GM23338 (cell line): ENCODE data around the gene CNOT6L. TPM values are rescaled to one million over a fixed set of nuclear protein-coding genes. Genes with fewer than 3 reads are reported as not detected.
"Not testable (repeated sequence)": the region's sequence is repeated elsewhere in the genome, so short reads cannot be mapped to it uniquely, and the experiment has no call there.

Experiments
- ATAC-seq: fragments of 200-7000 bp; cut with Tn5 transposase; 3 replicates; pipeline ENCODE4 v1.9.1; 2020
- DNase-seq: peaks from one replicate; pipeline ENCODE4 v3.0.0-alpha.2; 2015; ENCODE audit warnings: low spot score
- H2AFZ ChIP-seq: fragments of 200-600 bp; sonication (generic); 2 replicates; pipeline ENCODE4 v1.8.0; 2016; ENCODE audit warnings: antibody characterized with exemption, mild to moderate bottlenecking, moderate library complexity
- H3F3A ChIP-seq: fragments of 200-600 bp; sonication (generic); replicated peaks from 2 replicates; pipeline ENCODE4 v1.8.0; 2017; ENCODE audit warnings: antibody characterized with exemption, mixed run types, low read depth
- H3K27ac ChIP-seq: fragments of 200-600 bp; sonication (generic); 2 replicates; pipeline ENCODE4 v1.6.1; 2016; ENCODE audit warnings: low read depth
- H3K27me3 ChIP-seq: fragments of 200-600 bp; sonication (generic); 2 replicates; pipeline ENCODE4 v1.8.0; 2016; ENCODE audit warnings: mild to moderate bottlenecking, mixed run types, moderate library complexity; ENCODE audit not compliant: insufficient read depth
- H3K36me3 ChIP-seq: fragments of 200-600 bp; sonication (generic); 2 replicates; pipeline ENCODE4 v1.8.0; 2016; ENCODE audit warnings: mild to moderate bottlenecking; ENCODE audit not compliant: insufficient read depth
- H3K4me1 ChIP-seq: fragments of 200-600 bp; sonication (generic); 2 replicates; pipeline ENCODE4 v1.8.0; 2016; ENCODE audit warnings: mild to moderate bottlenecking, moderate library complexity; ENCODE audit not compliant: insufficient read depth
- H3K4me2 ChIP-seq: fragments of 200-600 bp; sonication (generic); 2 replicates; pipeline ENCODE4 v1.7.1; 2017; ENCODE audit warnings: mixed run types
- H3K4me3 ChIP-seq: fragments of 200-600 bp; sonication (generic); 2 replicates; pipeline ENCODE4 v1.6.1; 2016; ENCODE audit warnings: mixed run types
- H3K79me2 ChIP-seq: fragments of 200-600 bp; sonication (generic); replicated peaks from 2 replicates; pipeline ENCODE4 v1.8.0; 2017; ENCODE audit warnings: mild to moderate bottlenecking; ENCODE audit not compliant: insufficient read depth
- H3K9me2 ChIP-seq: fragments of 200-600 bp; sonication (generic); 2 replicates; pipeline ENCODE4 v1.8.0; 2017; ENCODE audit not compliant: insufficient read depth
- H4K20me1 ChIP-seq: fragments of 200-600 bp; sonication (generic); replicated peaks from 2 replicates; pipeline ENCODE4 v1.8.0; 2017; ENCODE audit warnings: mild to moderate bottlenecking; ENCODE audit not compliant: insufficient read depth
- H3K27ac Mint-ChIP-seq: 2 replicates; pipeline ENCODE4 v1.8.0; 2020; ENCODE audit warnings: inconsistent platforms, mild to moderate bottlenecking, moderate library complexity, mixed read lengths
- H3K27me3 Mint-ChIP-seq: 3 replicates; pipeline ENCODE4 v1.8.0; 2022; ENCODE audit warnings: low read depth, mild to moderate bottlenecking, moderate library complexity, mixed read lengths, inconsistent platforms; ENCODE audit not compliant: insufficient read depth, poor library complexity
- H3K36me3 Mint-ChIP-seq: 3 replicates; pipeline ENCODE4 v1.8.0; 2021; ENCODE audit warnings: low read depth, mild to moderate bottlenecking, inconsistent platforms, moderate library complexity, mixed read lengths
- H3K4me1 Mint-ChIP-seq: 3 replicates; pipeline ENCODE4 v1.8.0; 2020; ENCODE audit warnings: mild to moderate bottlenecking, inconsistent platforms, mixed read lengths
- H3K4me3 Mint-ChIP-seq: 3 replicates; pipeline ENCODE4 v1.8.0; 2021; ENCODE audit warnings: moderate library complexity, mild to moderate bottlenecking, inconsistent platforms, mixed read lengths
- H3K9me3 Mint-ChIP-seq: 3 replicates; pipeline ENCODE4 v1.8.0; 2020; ENCODE audit warnings: moderate library complexity, mild to moderate bottlenecking, inconsistent platforms, mixed read lengths
- CREB1 ChIP-seq: fragments of 250-450 bp; sonication (Bioruptor Pico); IDR thresholded peaks from 2 replicates; pipeline ENCODE4 v1.5.0; 2020; ENCODE audit warnings: low read depth, mild to moderate bottlenecking, moderate library complexity
- EZH2 ChIP-seq: fragments of 200-600 bp; sonication (generic); IDR thresholded peaks from one replicate; pipeline ENCODE4 v1.8.0; 2017; ENCODE audit warnings: antibody characterized with exemption, mild to moderate bottlenecking, low read depth; ENCODE audit not compliant: unreplicated experiment
- POLR2AphosphoS5 ChIP-seq: IDR thresholded peaks from 2 replicates; pipeline ENCODE4 v1.6.1; 2016; ENCODE audit warnings: antibody characterized with exemption, low read depth
- STAT1 ChIP-seq: IDR thresholded peaks from one replicate; pipeline ENCODE4 v1.6.1; 2016; ENCODE audit warnings: antibody characterized with exemption; ENCODE audit not compliant: unreplicated experiment
- ZNF331 ChIP-seq: fragments of 250-450 bp; sonication (Bioruptor Pico); IDR thresholded peaks from 2 replicates; pipeline ENCODE4 v1.5.0; 2020; ENCODE audit warnings: low read depth, mild to moderate bottlenecking, moderate library complexity
- polyA plus RNA-seq: library from polyadenylated mRNA; unstranded; fragments of >200 nt; fragmentation: Nextera tagmentation; extraction: Ambion mirVana; gene quantifications from 2 replicates; pipeline ENCODE4 v1.2.1, GENCODE V29; 2016
- total RNA-seq: library from RNA; depleted of rRNA; stranded (reverse); fragments of >200 nt; shearing (Covaris generic); gene quantifications from 2 replicates; pipeline ENCODE4 v1.2.3, GENCODE V29; 2014
- TF ChIP-seq, protein P1 (sequence below): IDR thresholded peaks from 2 replicates; pipeline ENCODE4 v1.6.1; 2016; ENCODE audit warnings: antibody characterized with exemption
- TF ChIP-seq, protein P2 (sequence below): IDR thresholded peaks from one replicate; pipeline ENCODE4 v1.6.1; 2018; ENCODE audit warnings: antibody characterized with exemption; ENCODE audit not compliant: unreplicated experiment
- TF ChIP-seq, protein P3 (sequence below), 2 experiments: fragments of 200-600 bp in 1 of 2; sonication (generic) in 1 of 2; conservative IDR thresholded peaks; 2 replicates each; pipeline versions ENCODE4 v1.5.1 to v1.6.1; 2016 to 2017; ENCODE audit warnings: antibody characterized with exemption in 2 of 2, low read depth in 2 of 2, mild to moderate bottlenecking in 2 of 2, moderate library complexity in 1 of 2

CNOT6L gene
- total and polyA plus RNA-seq, 2 experiments from 2014 or later, result 3.2 to 13.9 TPM

DNA sequence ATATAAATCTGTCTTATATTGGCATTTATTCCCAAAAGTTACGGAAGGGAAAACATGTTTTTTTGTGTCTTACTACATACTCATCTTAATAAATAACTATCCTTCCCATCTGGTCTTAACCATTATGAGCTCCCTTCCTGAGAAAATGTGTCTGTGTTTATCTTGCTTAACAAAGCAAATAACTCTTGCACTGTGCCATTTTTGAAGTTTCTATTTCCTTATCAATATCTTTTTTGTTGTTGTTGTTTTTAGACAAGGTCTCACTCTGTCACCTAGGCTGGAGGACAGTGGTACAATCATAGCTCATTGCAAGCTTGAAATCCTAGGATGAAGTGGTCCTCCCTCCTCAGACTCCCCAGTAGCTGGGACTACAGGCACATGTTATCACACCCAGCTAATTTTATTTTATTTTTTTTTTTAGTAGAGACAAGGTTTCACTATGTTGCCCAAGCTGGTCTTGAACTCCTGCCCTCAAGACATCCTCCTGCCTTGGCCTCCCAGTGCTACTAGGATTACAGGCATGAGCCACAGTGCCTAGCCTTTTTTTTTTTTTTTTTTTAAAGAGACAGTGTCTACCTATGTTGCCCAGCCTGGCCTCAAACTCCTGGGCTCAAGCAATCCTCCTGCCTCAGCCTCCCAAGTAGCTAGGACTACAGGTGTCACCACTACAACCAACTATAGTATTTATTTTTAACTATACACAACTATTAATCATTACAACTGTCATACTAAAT, 36.9 kb downstream of the CNOT6L start (continued):
- TF ChIP-seq, protein P1, sequence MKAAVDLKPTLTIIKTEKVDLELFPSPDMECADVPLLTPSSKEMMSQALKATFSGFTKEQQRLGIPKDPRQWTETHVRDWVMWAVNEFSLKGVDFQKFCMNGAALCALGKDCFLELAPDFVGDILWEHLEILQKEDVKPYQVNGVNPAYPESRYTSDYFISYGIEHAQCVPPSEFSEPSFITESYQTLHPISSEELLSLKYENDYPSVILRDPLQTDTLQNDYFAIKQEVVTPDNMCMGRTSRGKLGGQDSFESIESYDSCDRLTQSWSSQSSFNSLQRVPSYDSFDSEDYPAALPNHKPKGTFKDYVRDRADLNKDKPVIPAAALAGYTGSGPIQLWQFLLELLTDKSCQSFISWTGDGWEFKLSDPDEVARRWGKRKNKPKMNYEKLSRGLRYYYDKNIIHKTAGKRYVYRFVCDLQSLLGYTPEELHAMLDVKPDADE, result no peak
- TF ChIP-seq EZH2 (no peak), POLR2AphosphoS5 (no peak), STAT1 (no peak), ZNF331 (CRISPR knock-in tag) (no peak), CREB1 (CRISPR knock-in tag) (no peak)
- TF ChIP-seq, protein P2, sequence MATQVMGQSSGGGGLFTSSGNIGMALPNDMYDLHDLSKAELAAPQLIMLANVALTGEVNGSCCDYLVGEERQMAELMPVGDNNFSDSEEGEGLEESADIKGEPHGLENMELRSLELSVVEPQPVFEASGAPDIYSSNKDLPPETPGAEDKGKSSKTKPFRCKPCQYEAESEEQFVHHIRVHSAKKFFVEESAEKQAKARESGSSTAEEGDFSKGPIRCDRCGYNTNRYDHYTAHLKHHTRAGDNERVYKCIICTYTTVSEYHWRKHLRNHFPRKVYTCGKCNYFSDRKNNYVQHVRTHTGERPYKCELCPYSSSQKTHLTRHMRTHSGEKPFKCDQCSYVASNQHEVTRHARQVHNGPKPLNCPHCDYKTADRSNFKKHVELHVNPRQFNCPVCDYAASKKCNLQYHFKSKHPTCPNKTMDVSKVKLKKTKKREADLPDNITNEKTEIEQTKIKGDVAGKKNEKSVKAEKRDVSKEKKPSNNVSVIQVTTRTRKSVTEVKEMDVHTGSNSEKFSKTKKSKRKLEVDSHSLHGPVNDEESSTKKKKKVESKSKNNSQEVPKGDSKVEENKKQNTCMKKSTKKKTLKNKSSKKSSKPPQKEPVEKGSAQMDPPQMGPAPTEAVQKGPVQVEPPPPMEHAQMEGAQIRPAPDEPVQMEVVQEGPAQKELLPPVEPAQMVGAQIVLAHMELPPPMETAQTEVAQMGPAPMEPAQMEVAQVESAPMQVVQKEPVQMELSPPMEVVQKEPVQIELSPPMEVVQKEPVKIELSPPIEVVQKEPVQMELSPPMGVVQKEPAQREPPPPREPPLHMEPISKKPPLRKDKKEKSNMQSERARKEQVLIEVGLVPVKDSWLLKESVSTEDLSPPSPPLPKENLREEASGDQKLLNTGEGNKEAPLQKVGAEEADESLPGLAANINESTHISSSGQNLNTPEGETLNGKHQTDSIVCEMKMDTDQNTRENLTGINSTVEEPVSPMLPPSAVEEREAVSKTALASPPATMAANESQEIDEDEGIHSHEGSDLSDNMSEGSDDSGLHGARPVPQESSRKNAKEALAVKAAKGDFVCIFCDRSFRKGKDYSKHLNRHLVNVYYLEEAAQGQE, result no peak
- TF ChIP-seq, protein P3, sequence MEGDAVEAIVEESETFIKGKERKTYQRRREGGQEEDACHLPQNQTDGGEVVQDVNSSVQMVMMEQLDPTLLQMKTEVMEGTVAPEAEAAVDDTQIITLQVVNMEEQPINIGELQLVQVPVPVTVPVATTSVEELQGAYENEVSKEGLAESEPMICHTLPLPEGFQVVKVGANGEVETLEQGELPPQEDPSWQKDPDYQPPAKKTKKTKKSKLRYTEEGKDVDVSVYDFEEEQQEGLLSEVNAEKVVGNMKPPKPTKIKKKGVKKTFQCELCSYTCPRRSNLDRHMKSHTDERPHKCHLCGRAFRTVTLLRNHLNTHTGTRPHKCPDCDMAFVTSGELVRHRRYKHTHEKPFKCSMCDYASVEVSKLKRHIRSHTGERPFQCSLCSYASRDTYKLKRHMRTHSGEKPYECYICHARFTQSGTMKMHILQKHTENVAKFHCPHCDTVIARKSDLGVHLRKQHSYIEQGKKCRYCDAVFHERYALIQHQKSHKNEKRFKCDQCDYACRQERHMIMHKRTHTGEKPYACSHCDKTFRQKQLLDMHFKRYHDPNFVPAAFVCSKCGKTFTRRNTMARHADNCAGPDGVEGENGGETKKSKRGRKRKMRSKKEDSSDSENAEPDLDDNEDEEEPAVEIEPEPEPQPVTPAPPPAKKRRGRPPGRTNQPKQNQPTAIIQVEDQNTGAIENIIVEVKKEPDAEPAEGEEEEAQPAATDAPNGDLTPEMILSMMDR (conservative IDR thresholded peaks at IDR 0.05; ENCODE audit: low read depth in 2 of 2), result no peak

DNA sequence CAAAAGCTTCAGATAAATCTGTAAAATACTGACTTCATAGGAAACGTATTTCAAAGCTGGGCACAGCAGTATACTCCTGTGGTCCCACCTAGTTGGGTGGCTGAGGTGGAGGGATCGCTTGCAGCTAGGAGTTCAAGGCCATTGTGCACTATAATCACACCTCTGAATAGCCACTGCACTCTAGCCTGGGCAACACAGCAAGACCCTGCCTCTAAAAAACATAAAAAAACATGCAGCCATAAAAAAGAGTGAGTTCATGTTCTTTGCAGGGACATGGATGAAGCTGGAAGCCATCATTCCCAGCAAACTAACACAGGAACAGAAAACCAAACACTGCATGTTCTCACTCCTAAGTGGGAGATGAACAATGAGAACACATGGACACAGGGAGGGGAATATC, 38.4 kb downstream of the CNOT6L start:
- not testable (repeated sequence) for DNase-seq, H3F3A ChIP-seq, H3K9me2 ChIP-seq, H3K27ac Mint-ChIP-seq, ATAC-seq, H3K27me3 ChIP-seq, H2AFZ ChIP-seq, H3K4me2 ChIP-seq, H3K4me3 ChIP-seq, H3K27ac ChIP-seq, H3K36me3 Mint-ChIP-seq, H4K20me1 ChIP-seq, H3K9me3 Mint-ChIP-seq, H3K4me3 Mint-ChIP-seq, H3K36me3 ChIP-seq, H3K27me3 Mint-ChIP-seq
- H3K4me1 ChIP-seq, result peaks cover 15% of the 10 kb centered on the region; the same call in 1 of the 2 replicates
- peaks cover 24% of the 10 kb centered on the region for H3K79me2 ChIP-seq
- peaks cover 15% of the 10 kb centered on the region for H3K4me1 Mint-ChIP-seq
